Measurements from ENCODE around the gene PCDHB2. TPM values are rescaled to one million over a fixed set of nuclear protein-coding genes. Genes with fewer than 3 reads are reported as not detected.
"Not testable (repeated sequence)": the region's sequence is repeated elsewhere in the genome, so short reads cannot be mapped to it uniquely, and the experiment has no call there.

The PCDHB2 gene
- total RNA-seq, 2 donors from 2014 or later = 1.8 to 2.2 TPM

- Histone ChIP-seq H3K36me3 (no peaks in the 10 kb centered on the region), H3K4me3 (peak overlapping the region; percentile 38 to 47), H3K27ac (peak overlapping the region in 1 of 2 donors; percentile 17), H3K9me3 (peaks cover 0 to 24% of the 10 kb centered on the region in 2 donors), H3K27me3 (peaks cover 0 to 5% of the 10 kb centered on the region in 2 donors), H3K4me1 (no peaks in the 10 kb centered on the region)
- peak in 1 of 2 donors; percentile 74 for TF ChIP-seq CTCF (IDR thresholded peaks at IDR 0.05)
- no peak for DNase-seq (ENCODE audit: low spot score)
These were observed 9.9 kb upstream of the PCDHB2 start for GRCh38 chr5:141084487-141084989.

- H3K9me3 ChIP-seq = peaks cover 11 to 61% of the 10 kb centered on the region in 2 donors
- H3K36me3 ChIP-seq = no peaks in the 10 kb centered on the region
- no peaks in the 10 kb centered on the region for H3K27me3 ChIP-seq
- H3K4me3 ChIP-seq = peak overlapping the region; percentile 24 to 38
- H3K27ac ChIP-seq = no peak overlapping the region
- DNase-seq (ENCODE audit: low spot score) = no peak
- TF ChIP-seq CTCF (IDR thresholded peaks at IDR 0.05) = no peak
- no peaks in the 10 kb centered on the region for H3K4me1 ChIP-seq
These were observed 837 bp downstream of the PCDHB2 start for GRCh38 chr5:141095263-141095641.

- not testable (repeated sequence) for H3K4me3 ChIP-seq; H3K36me3 ChIP-seq; H3K27me3 ChIP-seq; H3K4me1 ChIP-seq; H3K27ac ChIP-seq; DNase-seq (ENCODE audit: low spot score)
- peaks cover 11 to 60% of the 10 kb centered on the region in 2 donors for H3K9me3 ChIP-seq
These were observed 1.8 kb downstream of the PCDHB2 start for GRCh38 chr5:141096181-141096580.

GRCh38 chr5:141096586-141096985 lies 2.2 kb downstream of the PCDHB2 start:
- not testable (repeated sequence) for H3K27me3 ChIP-seq; H3K27ac ChIP-seq; H3K36me3 ChIP-seq; DNase-seq (ENCODE audit: low spot score); H3K4me1 ChIP-seq; H3K4me3 ChIP-seq
- peaks cover 11 to 62% of the 10 kb centered on the region in 2 donors for H3K9me3 ChIP-seq

GRCh38 chr5:141100243-141100805 lies 5.9 kb downstream of the PCDHB2 start, which contains the start of gene PCDHB3:
Gene PCDHB3, plus strand, starts transcription at chr5:141100473. Its CDS starts 177 bp downstream, at chr5:141100650.
- H3K27ac ChIP-seq = no peak within 1 kb of the TSS
- DNase-seq (ENCODE audit: low spot score) = no peak
- no peaks in the 10 kb centered on the region for H3K27me3 ChIP-seq

GRCh38 chr5:141101059-141101458 lies 6.6 kb downstream of the PCDHB2 start:
- H3K27ac ChIP-seq = no peak overlapping the region
- H3K9me3 ChIP-seq = peaks cover 0 to 18% of the 10 kb centered on the region in 2 donors
- TF ChIP-seq CTCF (IDR thresholded peaks at IDR 0.05) = no peak
- no peaks in the 10 kb centered on the region for H3K4me1 ChIP-seq
- peak overlapping the region in 1 of 2 donors; percentile 33 for H3K4me3 ChIP-seq
- no peaks in the 10 kb centered on the region for H3K27me3 ChIP-seq
- no peaks in the 10 kb centered on the region for H3K36me3 ChIP-seq
- no peak for DNase-seq (ENCODE audit: low spot score)

More at GRCh38 chr5:141100243-141100805, 5.9 kb downstream of the PCDHB2 start, which contains the start of gene PCDHB3:
- no peaks in the 10 kb centered on the region for H3K36me3 ChIP-seq
- TF ChIP-seq CTCF (IDR thresholded peaks at IDR 0.05) = peak in 1 of 2 donors; percentile 57
- peak within 1 kb of the TSS in 1 of 2 donors; percentile 33 for H3K4me3 ChIP-seq
- no peaks in the 10 kb centered on the region for H3K4me1 ChIP-seq
- peaks cover 5 to 25% of the 10 kb centered on the region in 2 donors for H3K9me3 ChIP-seq

- not testable (repeated sequence) for H3K4me3 ChIP-seq; H3K36me3 ChIP-seq; H3K4me1 ChIP-seq; DNase-seq (ENCODE audit: low spot score); H3K27me3 ChIP-seq; H3K27ac ChIP-seq
- peaks cover 0 to 18% of the 10 kb centered on the region in 2 donors for H3K9me3 ChIP-seq
These were observed 7.7 kb downstream of the PCDHB2 start for GRCh38 chr5:141102070-141102469.

- DNase-seq (ENCODE audit: low spot score); H3K27ac ChIP-seq: not testable (repeated sequence)
These were observed 8.1 kb downstream of the PCDHB2 start for GRCh38 chr5:141102471-141102870.

More at GRCh38 chr5:141102471-141102870, 8.1 kb downstream of the PCDHB2 start:
- H3K27me3 ChIP-seq, H3K4me1 ChIP-seq, H3K4me3 ChIP-seq, H3K36me3 ChIP-seq: not testable (repeated sequence)
- peaks cover 0 to 18% of the 10 kb centered on the region in 2 donors for H3K9me3 ChIP-seq
